Thyroid gland (tissue), 4 donors: ENCODE measurements around the gene BMERB1.

ENCODE experiments used
- POLR2A ChIP-seq, 2 donors: fragments of 450-650 bp; IDR thresholded peaks; one replicate each; pipeline ENCODE4 v1.6.1; 2017; ENCODE audit warnings: antibody characterized with exemption in 2 of 2, mild to moderate bottlenecking in 2 of 2, moderate library complexity in 1 of 2
- TF ChIP-seq, protein P1 (sequence below), 6 experiments: fragments of 200-600 bp in 3 of 6; fragments of 450-650 bp in 3 of 6; sonication (generic) in 3 of 6; IDR thresholded peaks; one replicate each; pipeline ENCODE4 v1.5.1; 2016 to 2019; ENCODE audit warnings: antibody characterized with exemption in 6 of 6, mild to moderate bottlenecking in 2 of 6, inconsistent platforms in 1 of 6, moderate library complexity in 1 of 6

DNA sequence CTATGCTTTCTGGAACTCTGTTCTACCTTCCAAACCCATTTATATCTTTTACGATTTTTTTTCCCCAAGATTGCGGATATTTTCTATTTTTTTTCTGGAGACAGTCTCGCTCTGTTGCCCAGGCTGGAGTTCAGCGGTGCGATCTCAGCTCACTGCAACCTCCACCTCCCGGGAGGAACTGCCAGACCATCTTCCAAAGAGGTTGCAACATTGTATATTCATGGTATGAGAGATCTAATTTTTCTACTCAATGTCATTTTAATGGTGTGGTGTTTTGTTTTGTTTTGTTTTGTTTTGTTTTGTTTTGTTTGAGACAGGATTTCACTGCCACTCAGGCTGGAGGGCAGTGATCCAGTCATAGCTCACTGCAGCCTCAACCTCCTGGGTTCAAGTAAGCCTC lies 8.5 kb upstream of the BMERB1 start:
- TF ChIP-seq, protein P1, sequence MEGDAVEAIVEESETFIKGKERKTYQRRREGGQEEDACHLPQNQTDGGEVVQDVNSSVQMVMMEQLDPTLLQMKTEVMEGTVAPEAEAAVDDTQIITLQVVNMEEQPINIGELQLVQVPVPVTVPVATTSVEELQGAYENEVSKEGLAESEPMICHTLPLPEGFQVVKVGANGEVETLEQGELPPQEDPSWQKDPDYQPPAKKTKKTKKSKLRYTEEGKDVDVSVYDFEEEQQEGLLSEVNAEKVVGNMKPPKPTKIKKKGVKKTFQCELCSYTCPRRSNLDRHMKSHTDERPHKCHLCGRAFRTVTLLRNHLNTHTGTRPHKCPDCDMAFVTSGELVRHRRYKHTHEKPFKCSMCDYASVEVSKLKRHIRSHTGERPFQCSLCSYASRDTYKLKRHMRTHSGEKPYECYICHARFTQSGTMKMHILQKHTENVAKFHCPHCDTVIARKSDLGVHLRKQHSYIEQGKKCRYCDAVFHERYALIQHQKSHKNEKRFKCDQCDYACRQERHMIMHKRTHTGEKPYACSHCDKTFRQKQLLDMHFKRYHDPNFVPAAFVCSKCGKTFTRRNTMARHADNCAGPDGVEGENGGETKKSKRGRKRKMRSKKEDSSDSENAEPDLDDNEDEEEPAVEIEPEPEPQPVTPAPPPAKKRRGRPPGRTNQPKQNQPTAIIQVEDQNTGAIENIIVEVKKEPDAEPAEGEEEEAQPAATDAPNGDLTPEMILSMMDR (IDR thresholded peaks at IDR 0.05) = no peak
- no peak for TF ChIP-seq POLR2A (IDR thresholded peaks at IDR 0.05)
